ENCODE results near the gene PDE4B. TPM values are rescaled to one million over a fixed set of nuclear protein-coding genes. Genes with fewer than 3 reads are reported as not detected.

The PDE4B gene
- total and polyA plus RNA-seq, 2 of the 13 experiments (the other 11 are each of a cell fraction or from before 2014, with no cell fraction given): not detected

DNA sequence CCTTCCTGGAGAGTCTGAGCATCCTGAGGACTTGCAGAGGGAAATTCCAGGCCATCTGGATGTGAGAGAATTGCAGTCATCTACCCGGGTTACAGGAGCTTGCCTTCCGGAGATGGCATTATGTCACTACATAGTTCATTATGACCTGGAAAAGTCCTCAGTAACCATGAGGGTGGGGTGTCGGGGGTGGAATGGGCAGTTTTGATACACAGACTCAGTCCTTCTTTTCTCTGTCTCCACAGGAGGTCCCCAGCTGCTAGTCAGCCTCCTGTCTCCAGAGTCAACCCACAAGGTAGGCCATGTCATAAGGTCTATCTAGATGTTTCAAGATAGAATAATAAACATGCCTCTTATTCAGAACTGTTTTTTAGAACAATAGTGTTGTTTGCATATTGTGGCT lies 473.1 kb downstream of the PDE4B start:
- ChIA-PET CTCF (ENCODE audit: low intra/inter-chr PET ratio, low total read pairs) (no interaction called here), POLR2A (no interaction called here)
- in situ Hi-C loops (cut with HindIII; ENCODE audit: extremely low pct_ligation_motif_present, low pct_unique_long_range_greater_than_20kb): loop anchor here (10.0 kb wide), 1 partner anchor 459 kb away; no protein-coding TSS in a partner anchor

More for the DNA sequence above, 473.1 kb downstream of the PDE4B start:
- no peaks in the 10 kb centered on the region for H4K20me1 ChIP-seq (ENCODE audit: insufficient read depth, low read length)
- H3K79me2 ChIP-seq (ENCODE audit: insufficient read depth, low read length): no peaks in the 10 kb centered on the region
- intact Hi-C loops (cut with micrococcal nuclease; ENCODE audit: unreplicated experiment): no loop called here
- no peak for FAIRE-seq
- no peaks in the 10 kb centered on the region for H3K27me3 ChIP-seq (ENCODE audit: control insufficient read depth in 1 of 2, insufficient read depth in 2 of 2, low read length in 2 of 2)
- DNase-seq (ENCODE audit: low spot score): no peak
- no peak overlapping the region for H2AFZ ChIP-seq (ENCODE audit: low read length)
- WGBS (ENCODE audit: low lambda C conversion rate): no CpG with 5 or more reads among the region's 3 CpGs
- no peaks in the 10 kb centered on the region for H3K36me3 ChIP-seq (replicated peaks in 1 of 2; ENCODE audit: control insufficient read depth in 1 of 2, insufficient read depth in 2 of 2, low read length in 2 of 2)
- H3K4me1 ChIP-seq (ENCODE audit: insufficient read depth, low read length): no peaks in the 10 kb centered on the region
- no peak for ATAC-seq
- H3K4me2 ChIP-seq (ENCODE audit: low read depth, low read length): no peak overlapping the region
- H3K9me3 ChIP-seq (ENCODE audit: low read length): no peaks in the 10 kb centered on the region
- no peak overlapping the region for H3K9ac ChIP-seq (ENCODE audit: insufficient read depth, low read depth, low read length)
- BruUV-seq (replicated peaks): no TSS peak
- TF ChIP-seq KDM1A (CRISPR knock-in tag; IDR thresholded peaks at IDR 0.05): no peak
- TF ChIP-seq ZNF530 (CRISPR knock-in tag; IDR thresholded peaks at IDR 0.05; ENCODE audit: low read depth): no peak
- no peak for TF ChIP-seq IKZF1 (IDR thresholded peaks at IDR 0.05)
- no peak for TF ChIP-seq PCBP2 (optimal IDR thresholded peaks at IDR 0.05; ENCODE audit: low read depth, low read length, poor library complexity, severe bottlenecking)
- TF ChIP-seq, protein P1, sequence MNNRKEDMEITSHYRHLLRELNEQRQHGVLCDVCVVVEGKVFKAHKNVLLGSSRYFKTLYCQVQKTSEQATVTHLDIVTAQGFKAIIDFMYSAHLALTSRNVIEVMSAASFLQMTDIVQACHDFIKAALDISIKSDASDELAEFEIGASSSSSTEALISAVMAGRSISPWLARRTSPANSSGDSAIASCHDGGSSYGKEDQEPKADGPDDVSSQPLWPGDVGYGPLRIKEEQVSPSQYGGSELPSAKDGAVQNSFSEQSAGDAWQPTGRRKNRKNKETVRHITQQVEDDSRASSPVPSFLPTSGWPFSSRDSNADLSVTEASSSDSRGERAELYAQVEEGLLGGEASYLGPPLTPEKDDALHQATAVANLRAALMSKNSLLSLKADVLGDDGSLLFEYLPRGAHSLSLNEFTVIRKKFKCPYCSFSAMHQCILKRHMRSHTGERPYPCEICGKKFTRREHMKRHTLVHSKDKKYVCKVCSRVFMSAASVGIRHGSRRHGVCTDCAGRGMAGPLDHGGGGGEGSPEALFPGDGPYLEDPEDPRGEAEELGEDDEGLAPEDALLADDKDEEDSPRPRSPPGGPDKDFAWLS (CRISPR knock-in tag; IDR thresholded peaks at IDR 0.05; ENCODE audit: borderline replicate concordance): no peak
- no peak for TF ChIP-seq HNF4G (IDR thresholded peaks at IDR 0.05; ENCODE audit: borderline replicate concordance, low read depth, low read length)
- TF ChIP-seq HNF4G (CRISPR knock-in tag; IDR thresholded peaks at IDR 0.05; ENCODE audit: borderline replicate concordance, low read depth): no peak
- no peak for TF ChIP-seq MZF1 (CRISPR knock-in tag; IDR thresholded peaks at IDR 0.05; ENCODE audit: borderline replicate concordance)
- TF ChIP-seq, protein P2, sequence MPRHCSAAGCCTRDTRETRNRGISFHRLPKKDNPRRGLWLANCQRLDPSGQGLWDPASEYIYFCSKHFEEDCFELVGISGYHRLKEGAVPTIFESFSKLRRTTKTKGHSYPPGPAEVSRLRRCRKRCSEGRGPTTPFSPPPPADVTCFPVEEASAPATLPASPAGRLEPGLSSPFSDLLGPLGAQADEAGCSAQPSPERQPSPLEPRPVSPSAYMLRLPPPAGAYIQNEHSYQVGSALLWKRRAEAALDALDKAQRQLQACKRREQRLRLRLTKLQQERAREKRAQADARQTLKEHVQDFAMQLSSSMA (CRISPR knock-in tag; IDR thresholded peaks at IDR 0.05): no peak
- TF ChIP-seq, protein P3, sequence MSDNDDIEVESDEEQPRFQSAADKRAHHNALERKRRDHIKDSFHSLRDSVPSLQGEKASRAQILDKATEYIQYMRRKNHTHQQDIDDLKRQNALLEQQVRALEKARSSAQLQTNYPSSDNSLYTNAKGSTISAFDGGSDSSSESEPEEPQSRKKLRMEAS (IDR thresholded peaks at IDR 0.05): no peak
- no peak for TF ChIP-seq MTA1 (CRISPR knock-in tag; IDR thresholded peaks at IDR 0.05; ENCODE audit: borderline replicate concordance)
- TF ChIP-seq TRIM24 (CRISPR knock-in tag; IDR thresholded peaks at IDR 0.05): no peak
- no peak for TF ChIP-seq ZNF274 (CRISPR knock-in tag; IDR thresholded peaks at IDR 0.05)
- no peak for TF ChIP-seq SYNCRIP (IDR thresholded peaks at IDR 0.05; ENCODE audit: insufficient read depth, low read depth, low read length)
- no peak for TF ChIP-seq RBM39 (IDR thresholded peaks at IDR 0.05; ENCODE audit: low read depth, low read length, poor library complexity, severe bottlenecking)
- no peak overlapping the region for H3K4me3 ChIP-seq (replicated peaks in 1 of 3; ENCODE audit: insufficient read depth in 1 of 3, low read depth in 2 of 3, low read length in 3 of 3)
- H3K27ac ChIP-seq (ENCODE audit: extremely low read length, insufficient read depth, low read length): no peak overlapping the region

Data from HepG2 (cell line).